Lower leg skin (tissue), 4 donors: ENCODE measurements around the gene LENEP. TPM values are rescaled to one million over a fixed set of nuclear protein-coding genes. Genes with fewer than 3 reads are reported as not detected.
A peak's percentile ranks its signal among the peaks of the same experiment; 100 is the strongest.
"Not testable (repeated sequence)": the region's sequence is repeated elsewhere in the genome, so short reads cannot be mapped to it uniquely, and the experiment has no call there.

Experiments used
- DNase-seq, 2 donors: peaks; one replicate each; pipeline ENCODE4 v3.0.0-alpha.2; 2019; ENCODE audit warnings: low spot score in 2 of 2
- H3K4me3 ChIP-seq: fragments of 200-600 bp; sonication (generic); 2 replicates; pipeline ENCODE4 v1.5.1; 2017; ENCODE audit warnings: mild to moderate bottlenecking, low read depth; ENCODE audit not compliant: poor library complexity, severe bottlenecking
- CTCF ChIP-seq, 3 donors: fragments of 450-650 bp; IDR thresholded peaks; one replicate each; pipeline ENCODE4 v1.5.1; 2016; ENCODE audit warnings: antibody characterized with exemption in 3 of 3, mild to moderate bottlenecking in 3 of 3, moderate library complexity in 2 of 3
- POLR2A ChIP-seq, 2 donors: fragments of 450-650 bp; IDR thresholded peaks; one replicate each; pipeline ENCODE4 v1.6.1; 2016 to 2017; ENCODE audit warnings: antibody characterized with exemption in 2 of 2, mild to moderate bottlenecking in 1 of 2, moderate library complexity in 1 of 2
- WGBS, 2 donors: methylation state at CpG; one replicate each; pipeline ENCODE4 v1.1.5; 2018; 5-methylcytosine and 5-hydroxymethylcytosine counted together
- intact Hi-C: fragments of 100-400 bp; cut with DNase I; formaldehyde crosslinking; loops from one replicate; pipeline ENCODE4 v1.15.0; 2023; ENCODE audit warnings: low total_unique reads
- total RNA-seq, 4 donors: library from RNA; depleted of rRNA; stranded (reverse); fragments of >200 nt; gene quantifications; one replicate each; pipeline ENCODE4 v1.1.0, GENCODE V29; 2016

LENEP gene
- total RNA-seq, 4 donors from 2014 or later: 1.4 TPM; not detected in 3

- TF ChIP-seq CTCF (IDR thresholded peaks at IDR 0.05) (no peak), POLR2A (IDR thresholded peaks at IDR 0.05) (no peak)
- no peak for DNase-seq
- no peak overlapping the region for H3K4me3 ChIP-seq
- WGBS, 2 donors: 84 to 86% methylated on average over 14 of the region's 14 CpGs
- intact Hi-C loops: no loop called here
Observed at GRCh38 chr1:154992721-154993571, 440 bp upstream of the LENEP start.

GRCh38 chr1:154994269-154994587, 842 bp downstream of the LENEP start:
- DNase-seq: no peak
- TF ChIP-seq POLR2A (IDR thresholded peaks at IDR 0.05) (no peak), CTCF (IDR thresholded peaks at IDR 0.05) (no peak)
- WGBS, 2 donors: 29% methylated on average over 1 of the region's 1 CpG
- H3K4me3 ChIP-seq: no peak overlapping the region
- intact Hi-C loops: no loop called here

- no peak overlapping the region for H3K4me3 ChIP-seq
- TF ChIP-seq POLR2A (IDR thresholded peaks at IDR 0.05) (no peak), CTCF (IDR thresholded peaks at IDR 0.05) (no peak)
- intact Hi-C loops: no loop called here
- 72 to 73% methylated on average over 3 of the region's 3 CpGs for WGBS, 2 donors
- DNase-seq: no peak
Observed at GRCh38 chr1:154994591-154994990, 1.2 kb downstream of the LENEP start.

GRCh38 chr1:154995301-154995983, 2.1 kb downstream of the LENEP start:
- WGBS, 2 donors: 49 to 59% methylated on average over 13 of the region's 13 CpGs
- H3K4me3 ChIP-seq, intact Hi-C loops: not testable (repeated sequence)
- DNase-seq: peak in 1 of 2 donors; percentile 15

- H3K4me3 ChIP-seq: no peak overlapping the region
- WGBS, 2 donors: 81 to 83% methylated on average over 15 of the region's 15 CpGs
- intact Hi-C loops: no loop called here
- peak in 1 of 2 donors; percentile 79 for DNase-seq
- TF ChIP-seq POLR2A (IDR thresholded peaks at IDR 0.05) (no peak), CTCF (IDR thresholded peaks at IDR 0.05) (no peak)
Observed at GRCh38 chr1:154996966-154997701, 3.7 kb downstream of the LENEP start.

GRCh38 chr1:154998201-154998780, 4.9 kb downstream of the LENEP start:
- H3K4me3 ChIP-seq: no peak overlapping the region
- DNase-seq: peak; percentile 19 to 85
- 69 to 71% methylated on average over 16 of the region's 16 CpGs for WGBS, 2 donors
- intact Hi-C loops: no loop called here
- TF ChIP-seq POLR2A (IDR thresholded peaks at IDR 0.05): no peak
- TF ChIP-seq CTCF (IDR thresholded peaks at IDR 0.05): no peak
